Kidney epithelial cell (primary cell): ENCODE results near the gene RHBG. TPM values are rescaled to one million over a fixed set of nuclear protein-coding genes. Genes with fewer than 3 reads are reported as not detected.
A peak's percentile ranks its signal among the peaks of the same experiment; 100 is the strongest.

Experiments used
- DNase-seq: peaks from one replicate; pipeline ENCODE4 v3.0.0-alpha.2; 2010; ENCODE audit warnings: low read depth
- H3K27me3 ChIP-seq: 2 replicates; pipeline ENCODE4 v1.6.0; 2011; ENCODE audit warnings: low read length; ENCODE audit not compliant: control insufficient read depth, insufficient read depth
- H3K36me3 ChIP-seq: 2 replicates; pipeline ENCODE4 v1.5.1; 2011; ENCODE audit warnings: low read length; ENCODE audit not compliant: control insufficient read depth, insufficient read depth
- H3K4me3 ChIP-seq: 2 replicates; pipeline ENCODE4 v1.5.1; 2011; ENCODE audit warnings: low read depth, mild to moderate bottlenecking, control low read depth, low read length
- CTCF ChIP-seq: IDR thresholded peaks from 2 replicates; pipeline ENCODE4 v1.5.1; 2011; ENCODE audit warnings: mild to moderate bottlenecking, moderate library complexity, low read length, control low read depth, inconsistent platforms; ENCODE audit not compliant: insufficient read depth, poor library complexity, severe bottlenecking
- total RNA-seq: library from RNA; depleted of rRNA; stranded (reverse); fragments of >200 nt; gene quantifications from 2 replicates; pipeline ENCODE4 v1.2.3, GENCODE V29; 2015

RHBG gene
- total RNA-seq, 1 donor from 2014 or later = not detected

- Histone ChIP-seq H3K36me3 (no peaks in the 10 kb centered on the region), H3K27me3 (peaks cover 12% of the 10 kb centered on the region), H3K4me3 (no peak overlapping the region)
- no peak for DNase-seq
- TF ChIP-seq CTCF = no peak
Observed at GRCh38 chr1:156382561-156382960, 13.6 kb downstream of the RHBG start.

- TF ChIP-seq CTCF = peak; percentile 94
- DNase-seq = no peak
- no peak overlapping the region for H3K4me3 ChIP-seq
Observed at GRCh38 chr1:156383023-156383422, 14.0 kb downstream of the RHBG start.

GRCh38 chr1:156384007-156384406 is 15.0 kb downstream of the RHBG start:
- H3K27me3 ChIP-seq = peaks cover 26% of the 10 kb centered on the region
- no peaks in the 10 kb centered on the region for H3K36me3 ChIP-seq
- H3K4me3 ChIP-seq = no peak overlapping the region
- no peak for TF ChIP-seq CTCF
- DNase-seq = no peak

More at GRCh38 chr1:156383023-156383422, 14.0 kb downstream of the RHBG start:
- H3K27me3 ChIP-seq = peaks cover 16% of the 10 kb centered on the region
- H3K36me3 ChIP-seq = no peaks in the 10 kb centered on the region

- TF ChIP-seq CTCF = no peak
- Histone ChIP-seq H3K4me3 (no peak overlapping the region), H3K36me3 (no peaks in the 10 kb centered on the region), H3K27me3 (peaks cover 29% of the 10 kb centered on the region)
- no peak for DNase-seq
Observed at GRCh38 chr1:156384658-156385057, 15.6 kb downstream of the RHBG start.

- peak; percentile 88 for TF ChIP-seq CTCF
- H3K36me3 ChIP-seq = no peaks in the 10 kb centered on the region
- DNase-seq = no peak
- peaks cover 38% of the 10 kb centered on the region for H3K27me3 ChIP-seq
- no peak overlapping the region for H3K4me3 ChIP-seq
Observed at GRCh38 chr1:156385534-156386031, 16.6 kb downstream of the RHBG start.
